ENCODE data around the gene TH. TPM values are rescaled to one million over a fixed set of nuclear protein-coding genes. Genes with fewer than 3 reads are reported as not detected.

Gene TH
- total RNA-seq, 2 donors from 2014 or later, result not detected

DNA sequence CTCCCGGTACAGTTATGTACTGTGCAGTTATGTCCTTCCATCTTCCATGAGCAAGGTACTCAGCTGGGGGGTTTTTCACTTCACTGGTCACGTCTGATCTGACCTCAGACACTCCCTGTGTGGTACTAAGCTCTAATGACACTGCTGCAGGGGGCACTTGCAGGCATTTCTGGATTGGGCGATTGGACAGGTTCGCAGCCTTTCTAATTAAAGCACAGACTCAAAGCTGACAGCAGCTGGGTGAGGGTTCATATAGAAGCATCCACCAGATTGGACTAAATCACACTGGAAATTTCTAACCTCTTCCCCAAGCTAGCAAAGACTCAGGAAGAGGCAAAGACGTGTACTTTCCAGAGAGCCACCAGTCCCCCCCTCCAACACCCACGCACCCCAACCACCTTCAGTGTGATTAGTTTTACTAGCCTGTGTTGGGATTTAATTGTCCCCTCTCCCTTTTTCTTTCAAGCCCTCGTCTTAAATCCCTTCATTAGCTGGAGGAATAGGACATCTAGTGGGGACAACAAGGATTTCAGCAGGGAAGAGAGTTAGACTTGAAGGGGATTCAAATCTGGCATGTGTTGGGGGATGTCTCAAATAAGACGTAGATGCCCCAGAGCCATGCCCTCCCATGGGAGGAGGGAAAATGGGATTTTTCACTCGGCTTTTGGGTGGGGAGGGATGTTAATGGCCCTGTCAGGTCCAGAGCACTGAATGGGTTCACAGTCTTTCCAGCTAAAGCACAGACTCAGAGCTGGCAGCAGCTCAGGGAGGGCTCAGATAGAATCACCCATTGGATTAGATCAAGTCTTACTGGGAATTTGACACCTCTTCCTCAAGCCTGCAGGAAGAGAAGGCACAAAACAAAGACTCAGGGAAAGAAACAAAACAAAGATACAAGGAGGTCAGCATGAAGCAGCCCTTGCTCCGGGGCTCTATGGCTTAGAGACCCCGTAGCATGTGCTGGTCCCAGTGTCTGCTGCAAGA is 21.5 kb downstream of the TH start:
- Histone ChIP-seq H3K4me3 (ENCODE audit: low read length) (no peak overlapping the region), H3K9ac (ENCODE audit: extremely low read depth, low read length, poor library complexity, severe bottlenecking) (no peak overlapping the region), H3K27ac (ENCODE audit: low read depth, low read length) (no peak overlapping the region), H3K9me3 (ENCODE audit: control insufficient read depth, low read length) (no peaks in the 10 kb centered on the region), H3K36me3 (ENCODE audit: control insufficient read depth, insufficient read depth, low read length) (no peaks in the 10 kb centered on the region), H3K27me3 (ENCODE audit: control insufficient read depth, insufficient read depth, low read length, poor library complexity, severe bottlenecking) (peaks cover 49% of the 10 kb centered on the region), H3K4me1 (ENCODE audit: control insufficient read depth, insufficient read depth, low read length) (peaks cover 14% of the 10 kb centered on the region)
- peaks cover 61% of the 10 kb centered on the region for H3K27me3 Mint-ChIP-seq (ENCODE audit: insufficient read depth)
- peaks cover 13% of the 10 kb centered on the region for H3K4me1 Mint-ChIP-seq
- no peaks in the 10 kb centered on the region for H3K36me3 Mint-ChIP-seq (ENCODE audit: low read depth)
- peak overlapping the region; percentile 66 for H3K27ac Mint-ChIP-seq
- no peaks in the 10 kb centered on the region for H3K9me3 Mint-ChIP-seq
- peak; percentile 67 for DNase-seq
- no peak overlapping the region for H3K4me3 Mint-ChIP-seq
- TF ChIP-seq, protein P1, sequence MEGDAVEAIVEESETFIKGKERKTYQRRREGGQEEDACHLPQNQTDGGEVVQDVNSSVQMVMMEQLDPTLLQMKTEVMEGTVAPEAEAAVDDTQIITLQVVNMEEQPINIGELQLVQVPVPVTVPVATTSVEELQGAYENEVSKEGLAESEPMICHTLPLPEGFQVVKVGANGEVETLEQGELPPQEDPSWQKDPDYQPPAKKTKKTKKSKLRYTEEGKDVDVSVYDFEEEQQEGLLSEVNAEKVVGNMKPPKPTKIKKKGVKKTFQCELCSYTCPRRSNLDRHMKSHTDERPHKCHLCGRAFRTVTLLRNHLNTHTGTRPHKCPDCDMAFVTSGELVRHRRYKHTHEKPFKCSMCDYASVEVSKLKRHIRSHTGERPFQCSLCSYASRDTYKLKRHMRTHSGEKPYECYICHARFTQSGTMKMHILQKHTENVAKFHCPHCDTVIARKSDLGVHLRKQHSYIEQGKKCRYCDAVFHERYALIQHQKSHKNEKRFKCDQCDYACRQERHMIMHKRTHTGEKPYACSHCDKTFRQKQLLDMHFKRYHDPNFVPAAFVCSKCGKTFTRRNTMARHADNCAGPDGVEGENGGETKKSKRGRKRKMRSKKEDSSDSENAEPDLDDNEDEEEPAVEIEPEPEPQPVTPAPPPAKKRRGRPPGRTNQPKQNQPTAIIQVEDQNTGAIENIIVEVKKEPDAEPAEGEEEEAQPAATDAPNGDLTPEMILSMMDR (conservative IDR thresholded peaks at IDR 0.05), result peak; percentile 85
- 32 to 51% methylated on average over 6 to 11 of the region's 11 CpGs for WGBS, 2 experiments (ENCODE audit: insufficient coverage in 1 of 2, insufficient read length in 1 of 2)

DNA sequence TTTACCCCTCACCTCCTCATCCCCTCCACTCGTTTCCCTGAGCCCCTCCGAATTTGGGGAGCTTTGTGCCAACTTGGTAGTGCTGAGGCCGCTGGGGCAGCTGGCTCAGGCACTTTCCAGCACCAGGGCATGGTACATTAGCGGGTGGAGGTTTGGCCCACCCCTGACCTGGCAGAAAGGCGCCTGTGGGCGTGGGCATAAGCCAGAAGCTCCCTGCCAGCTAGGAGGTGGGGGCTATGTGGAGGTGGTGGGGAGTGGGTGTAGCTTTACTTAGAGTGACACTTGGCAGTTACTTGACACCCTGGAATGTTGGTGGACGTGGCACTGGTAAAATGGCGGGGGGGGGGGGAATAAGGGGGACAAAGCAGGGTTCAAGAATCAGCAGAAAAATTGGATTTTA is 22.2 kb downstream of the TH start:
- peaks cover 68% of the 10 kb centered on the region for H3K27me3 Mint-ChIP-seq (ENCODE audit: insufficient read depth)
- Histone ChIP-seq H3K27me3 (ENCODE audit: control insufficient read depth, insufficient read depth, low read length, poor library complexity, severe bottlenecking) (peaks cover 56% of the 10 kb centered on the region), H3K4me3 (ENCODE audit: low read length) (no peak overlapping the region), H3K9ac (ENCODE audit: extremely low read depth, low read length, poor library complexity, severe bottlenecking) (no peak overlapping the region), H3K36me3 (ENCODE audit: control insufficient read depth, insufficient read depth, low read length) (no peaks in the 10 kb centered on the region), H3K4me1 (ENCODE audit: control insufficient read depth, insufficient read depth, low read length) (peaks cover 14% of the 10 kb centered on the region), H3K9me3 (ENCODE audit: control insufficient read depth, low read length) (no peaks in the 10 kb centered on the region), H3K27ac (ENCODE audit: low read depth, low read length) (no peak overlapping the region)
- no peak overlapping the region for H3K27ac Mint-ChIP-seq
- no peaks in the 10 kb centered on the region for H3K36me3 Mint-ChIP-seq (ENCODE audit: low read depth)
- no peak overlapping the region for H3K4me3 Mint-ChIP-seq
- no peak for DNase-seq
- peaks cover 13% of the 10 kb centered on the region for H3K4me1 Mint-ChIP-seq
- 59 to 78% methylated on average over 6 to 8 of the region's 8 CpGs for WGBS, 2 experiments (ENCODE audit: insufficient coverage in 1 of 2, insufficient read length in 1 of 2)
- H3K9me3 Mint-ChIP-seq, result no peaks in the 10 kb centered on the region
- TF ChIP-seq, protein P1 (conservative IDR thresholded peaks at IDR 0.05), result no peak

DNA sequence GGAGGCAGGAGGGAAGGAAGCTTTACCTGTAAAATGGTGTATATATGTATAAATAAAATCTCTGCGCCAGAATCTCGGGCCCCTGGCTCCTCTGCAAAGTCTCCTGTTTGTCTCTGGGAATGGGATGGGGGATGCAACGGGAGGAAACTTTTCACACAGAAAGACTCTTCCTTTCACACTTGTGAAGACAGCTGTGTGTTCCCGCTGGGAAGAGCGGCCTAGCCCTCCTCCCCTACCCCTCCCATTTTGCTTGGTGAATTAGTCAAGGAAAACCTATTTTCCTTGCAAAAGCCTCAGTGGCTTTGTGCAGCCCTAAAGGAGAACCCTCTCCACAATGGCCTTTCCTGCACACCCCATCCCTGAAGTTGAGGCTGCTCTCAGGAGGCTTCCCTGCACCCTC is 23.0 kb downstream of the TH start:
- Mint-ChIP-seq H3K4me1 (peaks cover 14% of the 10 kb centered on the region), H3K27me3 (ENCODE audit: insufficient read depth) (peaks cover 74% of the 10 kb centered on the region), H3K36me3 (ENCODE audit: low read depth) (no peaks in the 10 kb centered on the region), H3K27ac (no peak overlapping the region), H3K4me3 (no peak overlapping the region), H3K9me3 (no peaks in the 10 kb centered on the region)
- WGBS, 2 experiments (ENCODE audit: insufficient coverage in 1 of 2, insufficient read length in 1 of 2), result 14 to 33% methylated on average over 1 to 5 of the region's 5 CpGs
- no peaks in the 10 kb centered on the region for H3K36me3 ChIP-seq (ENCODE audit: control insufficient read depth, insufficient read depth, low read length)
- H3K4me1 ChIP-seq (ENCODE audit: control insufficient read depth, insufficient read depth, low read length), result peaks cover 14% of the 10 kb centered on the region
- TF ChIP-seq, protein P1 (conservative IDR thresholded peaks at IDR 0.05), result no peak
- no peak for DNase-seq
- H3K4me3 ChIP-seq (ENCODE audit: low read length), result no peak overlapping the region
- H3K9ac ChIP-seq (ENCODE audit: extremely low read depth, low read length, poor library complexity, severe bottlenecking), result no peak overlapping the region
- H3K27me3 ChIP-seq (ENCODE audit: control insufficient read depth, insufficient read depth, low read length, poor library complexity, severe bottlenecking), result peaks cover 65% of the 10 kb centered on the region
- no peak overlapping the region for H3K27ac ChIP-seq (ENCODE audit: low read depth, low read length)
- no peaks in the 10 kb centered on the region for H3K9me3 ChIP-seq (ENCODE audit: control insufficient read depth, low read length)
